ENCODE measurements around the gene PSMA8. TPM values are rescaled to one million over a fixed set of nuclear protein-coding genes. Genes with fewer than 3 reads are reported as not detected.
"Not testable (repeated sequence)": the region's sequence is repeated elsewhere in the genome, so short reads cannot be mapped to it uniquely, and the experiment has no call there.

Gene PSMA8
- total and polyA plus RNA-seq, 4 experiments from 2014 or later = 0.67 to 4.9 (median 1.2) TPM

DNA sequence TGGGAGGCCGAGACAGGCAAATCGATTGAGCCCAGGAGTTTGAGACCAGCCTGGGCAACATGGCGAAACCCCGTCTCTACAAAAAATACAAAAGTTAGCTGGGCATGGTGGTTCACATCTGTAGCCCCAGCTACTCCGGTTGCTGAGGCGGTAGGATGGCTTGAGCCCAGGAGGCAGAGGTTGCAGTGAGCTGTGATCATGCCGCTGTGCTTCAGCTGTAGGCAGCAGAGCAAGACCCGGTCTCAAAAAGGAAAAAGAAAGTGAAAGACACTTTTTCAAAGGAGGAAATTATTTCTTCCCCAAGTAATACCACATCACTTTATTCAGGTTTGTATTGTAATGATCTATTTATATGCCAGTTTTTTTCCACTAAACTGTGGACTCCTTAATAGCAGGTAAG, 56.8 kb downstream of the PSMA8 start:
- peak overlapping the region in 1 of 2 donors; percentile 44 for H3K4me3 ChIP-seq (ENCODE audit: low read length in 2 of 2)
- H3K9me3 ChIP-seq (ENCODE audit: control insufficient read depth in 1 of 2, low read length in 2 of 2) = no peaks in the 10 kb centered on the region
- Mint-ChIP-seq H3K9me3 (no peaks in the 10 kb centered on the region), H3K27ac (peak overlapping the region; percentile 77 to 91 (median 85)), H3K36me3 (no peaks in the 10 kb centered on the region), H3K27me3 (no peaks in the 10 kb centered on the region), H3K4me3 (peak overlapping the region; percentile 80 to 90 (median 86)), H3K4me1 (peaks cover 9 to 23% (median 19%) of the 10 kb centered on the region in 4 donors)
- POLR2A ChIA-PET (ENCODE audit: partially characterized antibody) = interaction anchor here (1.4 to 1.5 kb wide), 2 partner anchors 36 to 56 kb away, joined by 4 to 8 read pairs; partner anchors contain the start of genes PSMA8 and TAF4B
- DNase-seq = peak in 4 of 5 donors; percentile 30 to 45 (median 38)
- intact Hi-C loops (cut with micrococcal nuclease) = loop anchor here (1.0 kb wide), 2 partner anchors 25 to 100 kb away; partner anchors contain the start of gene SS18
- CTCF ChIA-PET (ENCODE audit: partially characterized antibody) = interaction anchor here (1.1 kb wide), 1 partner anchor 24 kb away, joined by 5 read pairs; no protein-coding TSS in a partner anchor
- no peaks in the 10 kb centered on the region for H3K27me3 ChIP-seq (ENCODE audit: insufficient read depth, low read length)
- peak overlapping the region; percentile 15 for H3K27ac ChIP-seq (ENCODE audit: low read depth, low read length)
- no peaks in the 10 kb centered on the region for H3K36me3 ChIP-seq (ENCODE audit: insufficient read depth, low read length)
- H3K4me1 ChIP-seq (ENCODE audit: insufficient read depth, low read length) = peaks cover 16% of the 10 kb centered on the region

DNA sequence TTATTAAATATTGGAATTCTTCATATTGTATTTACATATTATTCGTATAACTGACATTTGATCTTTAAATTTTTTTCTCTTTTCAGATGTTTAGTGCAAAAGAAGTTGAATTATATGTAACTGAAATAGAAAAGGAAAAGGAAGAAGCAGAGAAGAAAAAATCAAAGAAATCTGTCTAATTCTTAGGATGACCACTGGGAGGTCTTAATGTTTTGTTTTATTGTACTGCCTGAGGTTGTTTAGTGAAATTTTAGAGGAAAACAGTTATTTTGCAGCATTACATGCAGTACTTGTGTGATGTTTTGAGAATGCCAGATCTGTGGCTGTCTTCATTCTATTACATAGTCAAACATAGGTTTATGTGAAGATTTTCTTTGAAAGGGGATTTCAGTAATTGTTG, 58.6 kb downstream of the PSMA8 start:
- no peaks in the 10 kb centered on the region for H3K9me3 ChIP-seq (ENCODE audit: control insufficient read depth in 1 of 2, low read length in 2 of 2)
- no peaks in the 10 kb centered on the region for H3K36me3 Mint-ChIP-seq
- POLR2A ChIA-PET (ENCODE audit: partially characterized antibody) = no interaction called here
- H3K36me3 ChIP-seq (ENCODE audit: insufficient read depth, low read length) = no peaks in the 10 kb centered on the region
- no peak overlapping the region for H3K4me3 Mint-ChIP-seq
- no peaks in the 10 kb centered on the region for H3K27me3 Mint-ChIP-seq
- peaks cover 16% of the 10 kb centered on the region for H3K4me1 ChIP-seq (ENCODE audit: insufficient read depth, low read length)
- no peak overlapping the region for H3K27ac ChIP-seq (ENCODE audit: low read depth, low read length)
- no peak overlapping the region for H3K27ac Mint-ChIP-seq
- no peaks in the 10 kb centered on the region for H3K27me3 ChIP-seq (ENCODE audit: insufficient read depth, low read length)
- H3K4me3 ChIP-seq (ENCODE audit: low read length in 2 of 2) = no peak overlapping the region
- intact Hi-C loops (cut with micrococcal nuclease) = no loop called here
- DNase-seq = no peak
- CTCF ChIA-PET (ENCODE audit: partially characterized antibody) = no interaction called here
- H3K9me3 Mint-ChIP-seq = no peaks in the 10 kb centered on the region
- peaks cover 9 to 23% (median 19%) of the 10 kb centered on the region in 4 donors for H3K4me1 Mint-ChIP-seq

DNA sequence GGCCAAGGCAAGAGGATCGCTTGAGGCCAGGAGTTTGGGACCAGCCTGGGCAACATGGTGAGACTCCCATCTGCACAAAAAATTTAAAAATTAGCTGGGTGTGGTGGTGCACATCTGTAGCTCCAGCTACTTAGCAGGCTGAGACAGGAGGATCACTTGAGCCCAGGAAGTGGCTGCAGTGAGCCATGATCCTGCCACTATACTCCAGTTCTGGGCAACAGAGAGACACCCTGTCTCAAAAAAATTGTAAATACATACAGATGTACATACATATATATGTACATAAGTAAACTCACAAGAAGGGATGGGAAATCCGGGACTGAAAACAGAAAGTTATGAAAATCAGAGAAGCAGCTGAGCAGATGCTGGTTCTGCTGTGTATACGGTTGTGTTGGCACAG, 62.9 kb downstream of the PSMA8 start:
- CTCF ChIA-PET (ENCODE audit: partially characterized antibody) = no interaction called here
- POLR2A ChIA-PET (ENCODE audit: partially characterized antibody) = no interaction called here

DNA sequence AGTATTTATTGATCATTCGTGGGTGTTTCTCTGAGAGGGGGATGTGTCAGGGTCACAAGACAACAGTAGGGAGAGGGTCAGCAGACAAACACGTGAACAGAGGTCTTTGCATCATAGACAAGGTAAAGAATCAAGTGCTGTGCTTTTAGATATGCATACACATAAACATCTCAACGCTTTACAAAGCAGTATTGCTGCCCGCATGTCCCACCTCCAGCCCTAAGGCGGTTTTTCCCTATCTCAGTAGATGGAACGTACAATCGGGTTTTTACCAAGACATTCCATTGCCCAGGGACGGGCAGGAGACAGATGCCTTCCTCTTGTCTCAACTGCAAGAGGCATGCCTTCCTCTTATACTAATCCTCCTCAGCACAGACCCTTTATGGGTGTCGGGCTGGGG, 68.3 kb downstream of the PSMA8 start:
- not testable (repeated sequence) for H3K27ac Mint-ChIP-seq, H3K9me3 Mint-ChIP-seq

More for the DNA sequence above, 62.9 kb downstream of the PSMA8 start:
- H3K36me3 ChIP-seq (ENCODE audit: insufficient read depth, low read length) = no peaks in the 10 kb centered on the region
- no peak overlapping the region for H3K27ac ChIP-seq (ENCODE audit: low read depth, low read length)
- no peaks in the 10 kb centered on the region for H3K4me1 ChIP-seq (ENCODE audit: insufficient read depth, low read length)
- H3K27ac Mint-ChIP-seq = no peak overlapping the region
- intact Hi-C loops (cut with micrococcal nuclease) = no loop called here
- H3K27me3 ChIP-seq (ENCODE audit: insufficient read depth, low read length) = no peaks in the 10 kb centered on the region
- H3K9me3 ChIP-seq (ENCODE audit: control insufficient read depth in 1 of 2, low read length in 2 of 2) = no peaks in the 10 kb centered on the region
- no peaks in the 10 kb centered on the region for H3K27me3 Mint-ChIP-seq
- H3K4me3 ChIP-seq (ENCODE audit: low read length in 2 of 2) = no peak overlapping the region
- H3K9me3 Mint-ChIP-seq = no peaks in the 10 kb centered on the region
- H3K4me1 Mint-ChIP-seq = peaks cover 0 to 5% (median 3%) of the 10 kb centered on the region in 4 donors
- no peaks in the 10 kb centered on the region for H3K36me3 Mint-ChIP-seq
- no peak overlapping the region for H3K4me3 Mint-ChIP-seq
- no peak for DNase-seq

DNA sequence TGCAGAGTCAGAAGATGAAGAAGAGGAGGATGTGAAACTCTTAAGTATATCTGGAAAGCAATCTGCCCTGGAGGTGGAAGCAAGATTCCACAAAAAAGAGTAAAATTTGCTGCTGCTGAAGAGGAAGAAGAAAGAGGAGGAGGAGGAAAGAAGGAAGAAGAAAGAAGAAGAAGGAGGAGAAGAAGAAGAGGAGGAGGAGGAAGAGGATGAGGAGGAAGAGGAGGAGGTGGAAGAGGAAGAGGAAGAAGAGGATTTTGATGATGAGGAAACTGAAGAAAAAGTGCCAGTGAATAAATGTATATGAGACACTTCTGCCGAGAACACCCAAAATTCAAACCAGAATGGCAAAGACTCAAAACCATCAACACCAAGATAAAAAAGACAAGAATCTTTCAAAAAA, 71.6 kb downstream of the PSMA8 start:
- intact Hi-C loops (cut with micrococcal nuclease) = no loop called here
- POLR2A ChIA-PET (ENCODE audit: partially characterized antibody) = no interaction called here
- peaks cover 0 to 3% (median 0%) of the 10 kb centered on the region in 4 donors for H3K4me1 Mint-ChIP-seq
- Histone ChIP-seq H3K4me1 (ENCODE audit: insufficient read depth, low read length) (no peaks in the 10 kb centered on the region), H3K27me3 (ENCODE audit: insufficient read depth, low read length) (no peaks in the 10 kb centered on the region), H3K36me3 (ENCODE audit: insufficient read depth, low read length) (no peaks in the 10 kb centered on the region), H3K27ac (ENCODE audit: low read depth, low read length) (no peak overlapping the region), H3K4me3 (ENCODE audit: low read length in 2 of 2) (no peak overlapping the region), H3K9me3 (ENCODE audit: control insufficient read depth in 1 of 2, low read length in 2 of 2) (no peaks in the 10 kb centered on the region)
- no peak overlapping the region for H3K4me3 Mint-ChIP-seq
- no peaks in the 10 kb centered on the region for H3K36me3 Mint-ChIP-seq
- peak overlapping the region in 2 of 7 donors; percentile 44 to 52 for H3K27ac Mint-ChIP-seq
- no peaks in the 10 kb centered on the region for H3K27me3 Mint-ChIP-seq
- H3K9me3 Mint-ChIP-seq = no peaks in the 10 kb centered on the region
- DNase-seq = no peak
- CTCF ChIA-PET (ENCODE audit: partially characterized antibody) = no interaction called here

More for the DNA sequence above, 68.3 kb downstream of the PSMA8 start:
- H3K4me1 ChIP-seq (ENCODE audit: insufficient read depth, low read length); H3K27ac ChIP-seq (ENCODE audit: low read depth, low read length); H3K4me3 Mint-ChIP-seq; H3K27me3 ChIP-seq (ENCODE audit: insufficient read depth, low read length); CTCF ChIA-PET (ENCODE audit: partially characterized antibody); H3K36me3 ChIP-seq (ENCODE audit: insufficient read depth, low read length); DNase-seq; POLR2A ChIA-PET (ENCODE audit: partially characterized antibody); intact Hi-C loops (cut with micrococcal nuclease); H3K4me3 ChIP-seq (ENCODE audit: low read length in 2 of 2); H3K36me3 Mint-ChIP-seq; H3K4me1 Mint-ChIP-seq; H3K9me3 ChIP-seq (ENCODE audit: control insufficient read depth in 1 of 2, low read length in 2 of 2); H3K27me3 Mint-ChIP-seq: not testable (repeated sequence)

DNA sequence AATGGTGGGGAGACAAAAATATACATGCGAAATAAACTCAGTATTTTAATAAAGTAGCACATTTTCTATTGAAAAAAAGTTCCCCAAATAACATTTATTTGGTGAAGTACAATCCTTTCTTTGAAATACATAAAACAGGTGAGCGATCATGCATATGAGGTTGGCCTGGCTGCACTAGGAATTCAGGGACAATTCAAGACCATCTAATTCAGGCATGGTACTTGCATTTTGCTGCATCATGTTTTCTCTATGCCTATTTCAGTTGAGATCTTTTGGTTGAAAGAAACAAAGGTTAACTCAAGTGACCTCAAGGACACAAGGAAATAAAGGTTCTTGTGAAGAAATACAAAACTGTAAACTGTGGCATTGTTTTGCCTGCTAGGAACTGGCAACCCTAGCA, 72.8 kb downstream of the PSMA8 start:
- H3K27me3 ChIP-seq (ENCODE audit: insufficient read depth, low read length) = no peaks in the 10 kb centered on the region
- CTCF ChIA-PET (ENCODE audit: partially characterized antibody) = no interaction called here
- Mint-ChIP-seq H3K4me1 (peaks cover 0 to 3% (median 0%) of the 10 kb centered on the region in 4 donors), H3K27me3 (no peaks in the 10 kb centered on the region), H3K27ac (no peak overlapping the region), H3K36me3 (no peaks in the 10 kb centered on the region), H3K4me3 (no peak overlapping the region), H3K9me3 (no peaks in the 10 kb centered on the region)
- no peaks in the 10 kb centered on the region for H3K4me1 ChIP-seq (ENCODE audit: insufficient read depth, low read length)
- no peak for DNase-seq
- no peak overlapping the region for H3K27ac ChIP-seq (ENCODE audit: low read depth, low read length)
- H3K9me3 ChIP-seq (ENCODE audit: control insufficient read depth in 1 of 2, low read length in 2 of 2) = no peaks in the 10 kb centered on the region
- H3K36me3 ChIP-seq (ENCODE audit: insufficient read depth, low read length) = no peaks in the 10 kb centered on the region
- POLR2A ChIA-PET (ENCODE audit: partially characterized antibody) = no interaction called here
- intact Hi-C loops (cut with micrococcal nuclease) = no loop called here
- H3K4me3 ChIP-seq (ENCODE audit: low read length in 2 of 2) = no peak overlapping the region

DNA sequence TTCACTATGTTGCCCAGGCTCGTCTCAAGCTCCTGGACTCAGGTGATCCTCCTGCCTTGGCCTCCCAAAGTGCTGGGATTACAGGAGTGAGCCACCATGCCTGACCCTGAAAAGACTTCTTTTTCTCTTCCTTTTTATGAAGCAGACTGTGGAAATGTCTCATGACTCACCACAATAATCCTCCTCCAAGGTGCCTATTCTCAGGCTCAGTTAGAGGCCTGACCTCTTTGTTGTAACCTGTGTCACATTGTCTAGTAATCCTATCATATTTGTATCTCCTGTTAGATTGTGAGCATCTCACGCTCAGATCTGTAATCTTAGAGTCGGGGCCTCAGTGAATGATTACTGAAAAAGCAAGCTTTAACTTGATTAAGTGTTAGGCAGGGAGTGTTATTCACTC, 74.3 kb downstream of the PSMA8 start:
- H3K9me3 ChIP-seq (ENCODE audit: control insufficient read depth in 1 of 2, low read length in 2 of 2) = no peaks in the 10 kb centered on the region
- ChIA-PET CTCF (ENCODE audit: partially characterized antibody) (no interaction called here), POLR2A (ENCODE audit: partially characterized antibody) (no interaction called here)
- H3K27ac Mint-ChIP-seq = peak overlapping the region in 1 of 7 donors; percentile 48
- peaks cover 0 to 3% (median 0%) of the 10 kb centered on the region in 4 donors for H3K4me1 Mint-ChIP-seq
- no peak for DNase-seq
- no peaks in the 10 kb centered on the region for H3K27me3 Mint-ChIP-seq
- intact Hi-C loops (cut with micrococcal nuclease) = no loop called here
- no peak overlapping the region for H3K27ac ChIP-seq (ENCODE audit: low read depth, low read length)
- no peak overlapping the region for H3K4me3 Mint-ChIP-seq
- H3K36me3 Mint-ChIP-seq = no peaks in the 10 kb centered on the region
- no peaks in the 10 kb centered on the region for H3K27me3 ChIP-seq (ENCODE audit: insufficient read depth, low read length)
- H3K4me1 ChIP-seq (ENCODE audit: insufficient read depth, low read length) = no peaks in the 10 kb centered on the region
- H3K9me3 Mint-ChIP-seq = no peaks in the 10 kb centered on the region
- H3K36me3 ChIP-seq (ENCODE audit: insufficient read depth, low read length) = no peaks in the 10 kb centered on the region
- H3K4me3 ChIP-seq (ENCODE audit: low read length in 2 of 2) = no peak overlapping the region

DNA sequence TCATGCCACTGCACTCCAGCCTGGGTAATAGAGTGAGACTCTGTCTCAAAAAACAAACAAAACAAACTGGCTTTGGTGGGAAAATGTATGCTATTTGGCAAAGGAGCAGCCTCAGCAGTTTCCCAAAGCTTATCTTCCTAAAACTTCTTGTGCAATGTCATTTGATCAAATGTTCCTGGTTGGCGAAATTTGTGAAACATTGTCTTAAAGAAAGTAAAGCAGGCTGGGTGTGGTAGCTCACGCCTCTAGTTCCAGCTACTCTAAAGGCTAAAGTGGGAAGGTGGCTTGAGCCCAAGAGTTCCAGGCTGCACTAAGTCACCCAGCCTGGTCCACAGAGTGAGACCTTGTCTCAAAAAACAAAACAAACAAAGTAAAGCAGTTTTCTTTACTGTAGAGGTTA, 75.3 kb downstream of the PSMA8 start:
- no peaks in the 10 kb centered on the region for H3K27me3 Mint-ChIP-seq
- intact Hi-C loops (cut with micrococcal nuclease) = no loop called here
- ChIA-PET POLR2A (ENCODE audit: partially characterized antibody) (no interaction called here), CTCF (ENCODE audit: partially characterized antibody) (no interaction called here)
- H3K4me1 Mint-ChIP-seq = peaks cover 0 to 3% (median under 1%) of the 10 kb centered on the region in 4 donors
- H3K4me3 Mint-ChIP-seq = no peak overlapping the region
- no peaks in the 10 kb centered on the region for H3K27me3 ChIP-seq (ENCODE audit: insufficient read depth, low read length)
- H3K36me3 Mint-ChIP-seq = no peaks in the 10 kb centered on the region
- H3K9me3 ChIP-seq (ENCODE audit: control insufficient read depth in 1 of 2, low read length in 2 of 2) = no peaks in the 10 kb centered on the region
- no peak overlapping the region for H3K27ac ChIP-seq (ENCODE audit: low read depth, low read length)
- DNase-seq = no peak
- H3K4me1 ChIP-seq (ENCODE audit: insufficient read depth, low read length) = no peaks in the 10 kb centered on the region
- H3K36me3 ChIP-seq (ENCODE audit: insufficient read depth, low read length) = no peaks in the 10 kb centered on the region
- no peak overlapping the region for H3K4me3 ChIP-seq (ENCODE audit: low read length in 2 of 2)
- no peak overlapping the region for H3K27ac Mint-ChIP-seq
- no peaks in the 10 kb centered on the region for H3K9me3 Mint-ChIP-seq

Data from CD4-positive, alpha-beta memory T cell (primary cell).